Vagina (tissue), 2 donors: ENCODE data around the gene KIDINS220. TPM values are rescaled to one million over a fixed set of nuclear protein-coding genes. Genes with fewer than 3 reads are reported as not detected.

Source experiments
- DNase-seq, 2 donors: peaks; one replicate each; pipeline ENCODE4 v3.0.0-alpha.2; 2017; ENCODE audit errors: extremely low spot score in 2 of 2
- H3K27ac ChIP-seq: fragments of 200-600 bp; sonication (generic); one replicate; pipeline ENCODE4 v1.5.1; 2019
- H3K27me3 ChIP-seq: fragments of 200-600 bp; sonication (generic); one replicate; pipeline ENCODE4 v1.5.1; 2019
- H3K36me3 ChIP-seq, 2 donors: fragments of 200-600 bp; sonication (generic); one replicate each; pipeline ENCODE4 v1.5.1; 2017 to 2019
- H3K4me1 ChIP-seq: fragments of 200-600 bp; sonication (generic); one replicate; pipeline ENCODE4 v1.5.1; 2019
- H3K4me3 ChIP-seq, 2 donors: fragments of 200-600 bp; sonication (generic); 1 replicate in 1 of 2; 2 replicates in 1 of 2; pipeline ENCODE4 v1.5.1; 2016 to 2019
- H3K9me3 ChIP-seq: fragments of 200-600 bp; sonication (generic); one replicate; pipeline ENCODE4 v1.5.1; 2019
- CTCF ChIP-seq, 3 experiments: fragments of 450-650 bp in 2 of 3; fragments of 200-600 bp in 1 of 3; sonication (generic) in 1 of 3; IDR thresholded peaks; one replicate each; pipeline ENCODE4 v1.5.1; 2017 to 2019; ENCODE audit warnings: antibody characterized with exemption in 3 of 3, mild to moderate bottlenecking in 2 of 3, moderate library complexity in 2 of 3
- POLR2A ChIP-seq, 2 donors: fragments of 450-650 bp; IDR thresholded peaks; one replicate each; pipeline ENCODE4 v1.6.1; 2017; ENCODE audit warnings: antibody characterized with exemption in 2 of 2, mild to moderate bottlenecking in 2 of 2, moderate library complexity in 2 of 2
- POLR2AphosphoS5 ChIP-seq, 2 donors: sonication (generic); formaldehyde crosslinking; IDR thresholded peaks; one replicate each; pipeline ENCODE4 v1.9.0; 2017; ENCODE audit warnings: antibody characterized with exemption in 2 of 2, mild to moderate bottlenecking in 2 of 2, low read depth in 1 of 2; ENCODE audit not compliant: insufficient read depth in 1 of 2
- intact Hi-C: fragments of 100-400 bp; cut with DNase I; formaldehyde crosslinking; loops from one replicate; pipeline ENCODE4 v1.15.1; 2023
- total RNA-seq: library from RNA; depleted of rRNA; stranded (reverse); fragments of >200 nt; gene quantifications from one replicate; pipeline ENCODE4 v1.2.3, GENCODE V29; 2016

KIDINS220 gene
- total RNA-seq, 1 donor from 2014 or later = 67.8 TPM

- DNase-seq = no peak
- Histone ChIP-seq H3K9me3 (no peaks in the 10 kb centered on the region), H3K4me1 (no peaks in the 10 kb centered on the region), H3K27ac (no peak overlapping the region), H3K4me3 (no peak overlapping the region), H3K36me3 (no peaks in the 10 kb centered on the region), H3K27me3 (no peaks in the 10 kb centered on the region)
- TF ChIP-seq POLR2A (IDR thresholded peaks at IDR 0.05) (no peak), CTCF (IDR thresholded peaks at IDR 0.05) (no peak), POLR2AphosphoS5 (IDR thresholded peaks at IDR 0.05; ENCODE audit: insufficient read depth in 1 of 2, low read depth in 1 of 2) (no peak)
- intact Hi-C loops = no loop called here
Observed at GRCh38 chr2:8848328-8849100, 11.1 kb upstream of the KIDINS220 start.

- TF ChIP-seq POLR2AphosphoS5 (IDR thresholded peaks at IDR 0.05; ENCODE audit: insufficient read depth in 1 of 2, low read depth in 1 of 2) (no peak), CTCF (IDR thresholded peaks at IDR 0.05) (no peak), POLR2A (IDR thresholded peaks at IDR 0.05) (no peak)
- intact Hi-C loops = no loop called here
- Histone ChIP-seq H3K4me3 (no peak overlapping the region), H3K9me3 (no peaks in the 10 kb centered on the region), H3K4me1 (no peaks in the 10 kb centered on the region), H3K27me3 (no peaks in the 10 kb centered on the region), H3K27ac (no peak overlapping the region), H3K36me3 (no peaks in the 10 kb centered on the region)
- DNase-seq = no peak
Observed at GRCh38 chr2:8847400-8847799, 10.0 kb upstream of the KIDINS220 start.

GRCh38 chr2:8841932-8842331 is 4.5 kb upstream of the KIDINS220 start:
- no peaks in the 10 kb centered on the region for H3K27me3 ChIP-seq
- no peak overlapping the region for H3K27ac ChIP-seq
- no peak for DNase-seq
- H3K4me1 ChIP-seq = no peaks in the 10 kb centered on the region
- TF ChIP-seq POLR2A (IDR thresholded peaks at IDR 0.05) (no peak), POLR2AphosphoS5 (IDR thresholded peaks at IDR 0.05; ENCODE audit: insufficient read depth in 1 of 2, low read depth in 1 of 2) (no peak), CTCF (IDR thresholded peaks at IDR 0.05) (no peak)
- no peaks in the 10 kb centered on the region for H3K9me3 ChIP-seq
- no peaks in the 10 kb centered on the region for H3K36me3 ChIP-seq
- H3K4me3 ChIP-seq = no peak overlapping the region
- intact Hi-C loops = no loop called here

GRCh38 chr2:8840475-8841091 is 3.2 kb upstream of the KIDINS220 start:
- Histone ChIP-seq H3K36me3 (no peaks in the 10 kb centered on the region), H3K27me3 (no peaks in the 10 kb centered on the region), H3K4me1 (peaks cover 11% of the 10 kb centered on the region), H3K27ac (no peak overlapping the region), H3K9me3 (no peaks in the 10 kb centered on the region), H3K4me3 (no peak overlapping the region)
- intact Hi-C loops = no loop called here
- no peak for TF ChIP-seq POLR2A (IDR thresholded peaks at IDR 0.05)
- no peak for TF ChIP-seq CTCF (IDR thresholded peaks at IDR 0.05)
- no peak for TF ChIP-seq POLR2AphosphoS5 (IDR thresholded peaks at IDR 0.05; ENCODE audit: insufficient read depth in 1 of 2, low read depth in 1 of 2)
- no peak for DNase-seq
